ENCODE data around the gene PPA2. TPM values are rescaled to one million over a fixed set of nuclear protein-coding genes. Genes with fewer than 3 reads are reported as not detected.

PPA2 gene
- total RNA-seq, 1 donor from 2014 or later = 91.1 TPM

DNA sequence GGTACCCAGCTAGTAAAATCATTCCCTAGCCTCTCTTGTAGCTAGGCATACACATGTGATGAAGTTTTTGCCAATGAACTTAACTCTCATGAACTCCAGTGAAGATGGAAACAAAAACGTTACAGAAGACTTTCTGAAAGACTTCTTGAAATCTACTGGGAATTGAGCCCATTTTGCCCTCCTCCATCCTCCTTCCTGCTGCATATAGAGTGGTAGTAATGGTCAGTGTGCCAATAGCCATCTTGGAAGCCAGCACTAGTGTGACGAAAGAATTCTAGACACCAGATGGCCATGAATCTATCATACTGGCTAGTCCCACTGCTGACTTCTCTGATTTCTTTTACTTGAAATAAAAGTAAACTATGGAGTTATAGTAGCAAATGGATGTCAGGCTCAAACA lies 30.9 kb upstream of the PPA2 start:
- Histone ChIP-seq H3K4me3 (ENCODE audit: low read depth, low read length) (no peak overlapping the region), H3K27me3 (ENCODE audit: control insufficient read depth, insufficient read depth, low read length) (no peaks in the 10 kb centered on the region), H3K36me3 (ENCODE audit: control insufficient read depth, insufficient read depth, low read length) (no peaks in the 10 kb centered on the region)
- DNase-seq (ENCODE audit: low read depth) (no peak), FAIRE-seq (no peak)
- TF ChIP-seq, protein P1, sequence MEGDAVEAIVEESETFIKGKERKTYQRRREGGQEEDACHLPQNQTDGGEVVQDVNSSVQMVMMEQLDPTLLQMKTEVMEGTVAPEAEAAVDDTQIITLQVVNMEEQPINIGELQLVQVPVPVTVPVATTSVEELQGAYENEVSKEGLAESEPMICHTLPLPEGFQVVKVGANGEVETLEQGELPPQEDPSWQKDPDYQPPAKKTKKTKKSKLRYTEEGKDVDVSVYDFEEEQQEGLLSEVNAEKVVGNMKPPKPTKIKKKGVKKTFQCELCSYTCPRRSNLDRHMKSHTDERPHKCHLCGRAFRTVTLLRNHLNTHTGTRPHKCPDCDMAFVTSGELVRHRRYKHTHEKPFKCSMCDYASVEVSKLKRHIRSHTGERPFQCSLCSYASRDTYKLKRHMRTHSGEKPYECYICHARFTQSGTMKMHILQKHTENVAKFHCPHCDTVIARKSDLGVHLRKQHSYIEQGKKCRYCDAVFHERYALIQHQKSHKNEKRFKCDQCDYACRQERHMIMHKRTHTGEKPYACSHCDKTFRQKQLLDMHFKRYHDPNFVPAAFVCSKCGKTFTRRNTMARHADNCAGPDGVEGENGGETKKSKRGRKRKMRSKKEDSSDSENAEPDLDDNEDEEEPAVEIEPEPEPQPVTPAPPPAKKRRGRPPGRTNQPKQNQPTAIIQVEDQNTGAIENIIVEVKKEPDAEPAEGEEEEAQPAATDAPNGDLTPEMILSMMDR (IDR thresholded peaks at IDR 0.05; ENCODE audit: insufficient read depth, low read length, severe bottlenecking) = no peak

DNA sequence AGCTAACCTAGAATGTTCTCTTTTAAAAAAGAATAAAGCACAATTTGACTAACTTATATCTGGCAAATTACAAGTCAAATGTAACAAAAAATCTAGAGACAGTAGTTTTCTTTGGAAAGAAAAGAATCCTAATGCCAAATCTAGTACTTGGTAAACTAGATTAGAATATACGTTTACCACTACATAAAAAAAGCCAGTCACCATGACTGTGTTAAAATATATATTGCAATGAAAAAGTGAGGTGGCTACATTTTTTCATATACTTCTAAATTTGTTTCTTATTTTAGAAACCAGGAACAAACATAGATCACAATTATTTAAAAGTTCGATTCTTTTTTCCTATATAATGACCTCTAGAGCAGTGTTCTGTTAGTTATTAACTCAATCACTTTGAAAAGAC lies 29.6 kb upstream of the PPA2 start:
- H3K27me3 ChIP-seq (ENCODE audit: control insufficient read depth, insufficient read depth, low read length) = no peaks in the 10 kb centered on the region
- DNase-seq (ENCODE audit: low read depth) = no peak
- H3K36me3 ChIP-seq (ENCODE audit: control insufficient read depth, insufficient read depth, low read length) = no peaks in the 10 kb centered on the region
- TF ChIP-seq, protein P1 (IDR thresholded peaks at IDR 0.05; ENCODE audit: insufficient read depth, low read length, severe bottlenecking) = no peak
- no peak for FAIRE-seq
- no peak overlapping the region for H3K4me3 ChIP-seq (ENCODE audit: low read depth, low read length)

DNA sequence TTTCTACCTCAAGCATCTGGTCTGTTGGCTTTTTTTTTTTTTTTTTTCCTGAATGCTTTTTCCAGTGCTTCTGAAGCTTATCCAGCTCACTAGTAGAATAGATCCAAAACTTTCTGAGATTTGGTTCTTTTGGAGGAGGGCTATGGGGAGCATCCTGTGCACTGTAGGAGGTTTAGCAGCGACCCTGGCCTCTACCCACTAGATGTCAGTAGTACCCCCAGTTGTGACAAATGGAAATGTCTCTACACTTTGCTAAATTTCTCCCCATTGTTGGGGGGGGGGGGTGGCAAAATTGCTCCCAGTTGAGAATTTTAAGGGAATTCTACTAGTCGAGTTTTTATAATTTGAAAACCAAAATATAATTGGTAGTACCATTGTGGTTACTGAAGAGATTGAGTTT lies 23.0 kb upstream of the PPA2 start:
- no peak for FAIRE-seq

DNA sequence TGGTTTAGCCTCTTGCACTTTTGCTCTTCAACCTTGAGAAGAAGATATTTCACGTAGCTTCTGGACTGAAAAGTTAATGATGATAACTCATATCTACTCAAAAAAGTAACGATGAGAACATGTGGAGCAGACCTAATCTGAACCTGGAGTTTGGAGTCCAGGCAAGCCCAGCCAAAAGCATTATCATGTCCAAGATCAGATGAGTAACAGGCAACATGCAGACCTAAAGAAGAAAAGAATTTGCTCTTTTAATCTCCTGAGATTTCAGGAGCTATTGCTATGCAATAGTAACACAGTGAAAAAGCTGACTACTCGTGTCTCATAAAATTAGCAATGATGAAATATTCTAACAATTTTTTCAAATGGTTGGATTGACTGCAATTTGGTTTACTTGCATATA lies 21.8 kb upstream of the PPA2 start:
- TF ChIP-seq, protein P1 (IDR thresholded peaks at IDR 0.05; ENCODE audit: insufficient read depth, low read length, severe bottlenecking) = no peak
- no peaks in the 10 kb centered on the region for H3K36me3 ChIP-seq (ENCODE audit: control insufficient read depth, insufficient read depth, low read length)
- no peak for FAIRE-seq
- no peaks in the 10 kb centered on the region for H3K27me3 ChIP-seq (ENCODE audit: control insufficient read depth, insufficient read depth, low read length)
- no peak overlapping the region for H3K4me3 ChIP-seq (ENCODE audit: low read depth, low read length)
- no peak for DNase-seq (ENCODE audit: low read depth)

More for the DNA sequence above, 23.0 kb upstream of the PPA2 start:
- no peak for DNase-seq (ENCODE audit: low read depth)
- Histone ChIP-seq H3K27me3 (ENCODE audit: control insufficient read depth, insufficient read depth, low read length) (no peaks in the 10 kb centered on the region), H3K4me3 (ENCODE audit: low read depth, low read length) (no peak overlapping the region), H3K36me3 (ENCODE audit: control insufficient read depth, insufficient read depth, low read length) (no peaks in the 10 kb centered on the region)
- TF ChIP-seq, protein P1 (IDR thresholded peaks at IDR 0.05; ENCODE audit: insufficient read depth, low read length, severe bottlenecking) = peak; percentile 22

DNA sequence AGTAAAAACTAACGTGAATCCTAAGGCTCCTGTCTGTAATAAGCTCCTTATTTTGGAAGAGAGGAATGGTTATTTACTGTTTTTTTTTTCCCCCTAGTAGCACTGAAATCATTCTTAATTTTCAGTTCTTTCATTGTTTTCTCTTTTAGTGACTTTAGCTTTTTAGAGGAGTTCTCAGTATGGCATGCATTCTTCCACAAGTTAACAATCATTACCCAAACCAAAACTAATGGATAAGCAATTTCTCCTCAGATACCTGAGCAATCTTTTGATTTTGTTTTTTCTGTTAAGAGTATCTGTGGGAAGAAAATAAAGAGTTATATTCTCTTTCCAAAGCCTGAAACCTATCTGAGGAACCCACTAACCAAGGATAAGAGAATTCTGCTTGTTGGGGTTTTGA lies 16.7 kb upstream of the PPA2 start:
- Histone ChIP-seq H3K27me3 (ENCODE audit: control insufficient read depth, insufficient read depth, low read length) (no peaks in the 10 kb centered on the region), H3K36me3 (ENCODE audit: control insufficient read depth, insufficient read depth, low read length) (no peaks in the 10 kb centered on the region), H3K4me3 (ENCODE audit: low read depth, low read length) (no peak overlapping the region)
- TF ChIP-seq, protein P1 (IDR thresholded peaks at IDR 0.05; ENCODE audit: insufficient read depth, low read length, severe bottlenecking) = no peak
- DNase-seq (ENCODE audit: low read depth) (no peak), FAIRE-seq (no peak)

DNA sequence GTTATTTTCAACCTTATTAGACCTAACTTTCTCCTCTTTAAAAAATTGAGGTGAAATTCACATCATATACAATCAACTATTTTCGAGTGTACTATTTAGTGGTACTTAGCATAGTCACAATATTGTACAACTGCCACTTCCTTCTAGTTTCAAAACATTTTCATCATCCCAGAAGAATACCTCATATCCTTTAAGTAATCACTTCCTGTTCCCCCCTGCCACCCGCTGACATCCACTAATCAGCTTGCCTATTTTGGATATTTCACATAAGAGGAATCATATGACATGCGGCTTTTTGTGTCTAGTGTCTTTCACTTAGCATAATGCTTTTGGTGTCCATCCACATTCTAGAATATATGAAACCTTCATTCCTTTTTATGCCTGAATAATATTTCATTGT lies 10.0 kb upstream of the PPA2 start:
- TF ChIP-seq, protein P1 (IDR thresholded peaks at IDR 0.05; ENCODE audit: insufficient read depth, low read length, severe bottlenecking) = no peak
- no peak for DNase-seq (ENCODE audit: low read depth)
- Histone ChIP-seq H3K36me3 (ENCODE audit: control insufficient read depth, insufficient read depth, low read length) (no peaks in the 10 kb centered on the region), H3K4me3 (ENCODE audit: low read depth, low read length) (no peak overlapping the region), H3K27me3 (ENCODE audit: control insufficient read depth, insufficient read depth, low read length) (no peaks in the 10 kb centered on the region)
- FAIRE-seq = no peak
